ENCODE data around the gene NGEF.

GRCh38 chr2:232888839-232889529, 124.1 kb downstream of the NGEF start:
- no peak for TF ChIP-seq POLR2A (IDR thresholded peaks at IDR 0.05)
- TF ChIP-seq CTCF (IDR thresholded peaks at IDR 0.05), result no peak
- TF ChIP-seq EP300 (IDR thresholded peaks at IDR 0.05), result no peak
- TF ChIP-seq POLR2AphosphoS5 (IDR thresholded peaks at IDR 0.05), result no peak
